GM18505 (cell line): ENCODE results near the gene SMIM5.
"Not testable (repeated sequence)": the region's sequence is repeated elsewhere in the genome, so short reads cannot be mapped to it uniquely, and the experiment has no call there.

Source experiments
- ATAC-seq: cut with Tn5 transposase; IDR thresholded peaks from one replicate; pipeline ENCODE4 v1.9.1; 2021; ENCODE audit not compliant: unreplicated experiment
- POLR2A ChIP-seq: IDR thresholded peaks from 4 replicates; pipeline ENCODE4 v1.6.1; 2011; ENCODE audit warnings: borderline replicate concordance; ENCODE audit not compliant: insufficient read depth, insufficient read length; ENCODE audit errors: extremely low read depth

SMIM5 gene

DNA sequence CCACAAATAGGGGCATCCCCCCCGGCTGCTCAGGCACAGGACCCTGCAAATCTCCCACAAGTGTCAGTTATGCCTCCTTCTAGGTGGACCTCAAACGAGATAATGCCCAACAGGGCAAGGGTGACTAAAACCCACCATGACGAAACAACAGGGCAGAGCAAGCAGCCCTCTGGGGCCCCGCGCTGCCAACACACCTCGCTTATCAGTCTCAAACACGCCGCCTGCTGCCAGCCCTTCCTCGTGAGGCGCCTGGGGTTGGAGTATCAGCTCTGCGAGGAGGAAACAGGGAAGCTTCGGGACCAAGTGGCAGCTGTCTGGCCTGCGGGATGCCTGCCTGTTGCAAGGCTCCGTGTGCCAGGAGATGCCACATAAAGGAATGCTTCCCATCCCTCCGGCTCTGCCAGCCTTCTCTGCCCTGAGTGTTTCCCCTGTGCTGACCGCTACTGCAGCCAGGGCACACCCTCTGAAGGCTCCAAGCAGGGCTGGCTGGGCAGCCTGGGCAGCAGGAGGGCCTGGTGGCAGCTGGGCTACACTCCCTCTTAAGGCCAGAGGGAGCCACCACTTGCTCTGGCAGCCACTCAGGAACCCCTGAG lies 2.5 kb downstream of the SMIM5 start:
- ATAC-seq, result no peak
- TF ChIP-seq POLR2A, result no peak

DNA sequence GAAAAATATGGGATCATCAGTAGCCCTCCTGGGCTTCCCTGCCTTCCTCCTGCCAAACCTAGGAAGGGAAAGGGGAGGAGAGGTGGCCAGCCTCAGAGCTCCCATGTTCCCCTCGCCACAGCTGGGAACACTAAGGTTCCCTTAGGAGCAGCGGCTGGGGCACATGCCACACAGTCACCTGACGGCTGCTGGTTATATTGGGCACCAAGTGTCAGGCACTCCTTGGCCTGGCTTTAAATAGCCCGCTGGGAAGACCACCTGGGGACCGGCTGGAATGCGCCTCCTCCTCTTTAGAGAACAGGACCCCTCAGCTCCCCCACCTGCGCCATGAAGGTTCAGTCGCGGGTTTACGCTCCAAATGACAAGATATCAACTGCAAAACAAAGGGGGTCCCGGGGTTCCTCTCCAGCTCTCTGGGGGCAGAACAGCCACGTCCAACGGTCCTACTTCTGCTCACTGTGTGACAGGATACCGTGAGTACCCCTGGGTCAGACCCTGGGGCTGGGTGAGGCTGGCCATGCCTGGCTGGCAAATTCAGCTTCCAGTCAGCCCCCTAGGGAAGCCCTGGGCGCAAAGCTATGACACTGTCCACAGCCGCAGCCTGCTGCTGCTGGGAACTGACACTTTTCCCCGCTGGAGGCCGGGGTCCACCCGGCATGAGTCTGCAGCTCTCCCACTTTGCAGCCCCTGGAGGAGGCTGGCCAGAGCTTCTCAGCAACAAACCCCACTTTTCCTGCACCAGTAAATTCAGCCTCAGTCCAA lies 3.3 kb downstream of the SMIM5 start:
- ATAC-seq, result no peak
- no peak for TF ChIP-seq POLR2A

DNA sequence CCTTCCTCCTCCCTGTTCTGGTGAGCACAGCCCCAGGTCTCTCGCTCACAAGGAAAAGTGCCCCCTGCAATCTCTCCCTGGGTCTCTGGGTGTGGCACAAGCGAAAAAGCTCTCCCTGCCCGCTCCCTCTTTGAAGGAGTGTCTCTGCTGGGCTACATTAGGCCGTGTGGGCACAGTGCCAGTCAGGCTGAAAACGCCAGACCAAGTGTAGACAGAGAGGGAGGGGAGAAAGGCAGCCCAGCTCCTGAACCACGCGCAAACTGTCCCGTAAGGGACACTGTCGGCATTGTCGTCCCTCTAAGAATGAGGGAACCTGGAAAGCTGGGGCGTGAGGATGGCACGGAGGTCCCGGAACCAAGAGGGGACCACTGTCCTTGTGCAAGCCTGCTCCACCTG lies 3.9 kb downstream of the SMIM5 start:
- ATAC-seq, result no peak
- no peak for TF ChIP-seq POLR2A

DNA sequence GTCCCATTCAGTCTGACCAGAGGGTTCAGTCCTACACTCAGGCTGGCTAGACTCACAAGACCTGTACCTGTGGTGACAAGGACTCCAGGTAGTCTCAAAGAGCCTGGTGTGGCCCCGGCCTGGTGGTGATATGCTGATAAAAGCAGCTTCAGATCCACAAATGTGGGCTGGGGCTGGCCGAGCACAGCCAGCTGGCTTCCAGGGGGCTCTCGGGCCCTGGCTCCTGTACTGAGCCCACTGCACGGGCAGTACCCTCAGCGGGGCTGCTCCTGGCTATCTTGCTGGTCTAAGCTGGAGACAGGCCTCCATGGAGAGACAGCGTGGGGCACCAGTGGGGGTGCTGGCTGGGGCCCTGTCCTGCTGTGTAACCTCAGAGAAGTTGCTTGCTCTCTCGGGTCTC lies 4.3 kb downstream of the SMIM5 start:
- no peak for TF ChIP-seq POLR2A

DNA sequence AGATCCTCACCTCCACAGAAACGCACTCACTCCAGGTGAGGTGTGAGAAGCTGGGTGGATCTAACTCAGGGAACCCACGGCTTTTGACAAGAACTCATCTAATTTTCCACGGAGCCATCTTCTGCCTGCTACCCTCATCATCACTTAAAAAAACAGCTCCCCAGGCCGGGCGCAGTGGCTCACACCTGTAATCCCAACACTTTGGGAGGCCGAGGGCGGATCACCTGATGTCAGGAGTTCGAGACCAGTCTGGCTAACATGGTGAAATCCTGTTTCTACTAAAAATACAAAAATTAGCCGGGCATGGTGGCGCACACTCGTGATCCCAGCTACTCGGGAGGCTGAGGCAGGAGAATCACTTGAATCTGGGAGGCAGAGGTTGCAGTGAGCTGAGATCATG lies 4.8 kb downstream of the SMIM5 start:
- ATAC-seq, result not testable (repeated sequence)

More for the DNA sequence above, 4.3 kb downstream of the SMIM5 start:
- no peak for ATAC-seq

DNA sequence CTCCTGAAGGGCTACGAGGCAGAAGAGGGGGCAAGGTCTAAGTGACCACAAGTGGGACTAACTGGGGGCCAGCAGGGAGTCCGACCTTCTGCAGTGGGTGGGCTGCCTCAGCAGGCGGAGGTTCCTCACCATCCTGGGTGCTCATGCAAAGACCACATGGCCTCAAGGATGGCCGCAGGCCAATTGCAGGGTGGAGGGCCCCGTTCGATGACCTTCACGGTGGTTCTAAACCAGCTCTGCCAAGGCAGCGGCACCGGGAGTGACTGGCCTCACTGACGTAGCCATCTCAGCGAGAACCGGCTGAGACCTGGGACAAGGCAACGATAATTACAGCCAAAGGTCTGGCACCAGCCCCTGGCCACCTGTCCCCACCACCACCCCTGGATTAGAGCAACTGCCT lies 5.7 kb downstream of the SMIM5 start:
- no peak for TF ChIP-seq POLR2A
- ATAC-seq, result no peak

DNA sequence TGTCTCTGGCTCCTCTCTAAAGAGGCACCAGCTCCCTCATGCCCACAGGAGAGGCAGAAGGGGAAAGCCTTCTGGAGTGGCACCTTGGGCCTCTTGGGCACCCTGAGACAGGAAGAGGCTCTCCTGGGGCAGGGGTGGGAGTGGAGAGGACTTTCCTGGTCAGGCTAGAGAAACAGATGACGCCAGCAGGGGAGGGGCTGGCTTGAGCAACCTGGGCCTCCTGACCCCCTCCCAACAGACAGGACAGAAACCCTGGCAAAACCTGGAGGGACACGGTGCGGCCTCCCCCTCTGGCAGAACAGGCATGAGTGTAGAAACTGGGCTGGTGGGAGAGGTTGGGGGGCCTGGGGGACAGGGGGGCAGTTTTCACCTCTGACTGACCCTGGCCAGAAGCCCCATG lies 6.1 kb downstream of the SMIM5 start:
- TF ChIP-seq POLR2A, result no peak
- ATAC-seq, result no peak

DNA sequence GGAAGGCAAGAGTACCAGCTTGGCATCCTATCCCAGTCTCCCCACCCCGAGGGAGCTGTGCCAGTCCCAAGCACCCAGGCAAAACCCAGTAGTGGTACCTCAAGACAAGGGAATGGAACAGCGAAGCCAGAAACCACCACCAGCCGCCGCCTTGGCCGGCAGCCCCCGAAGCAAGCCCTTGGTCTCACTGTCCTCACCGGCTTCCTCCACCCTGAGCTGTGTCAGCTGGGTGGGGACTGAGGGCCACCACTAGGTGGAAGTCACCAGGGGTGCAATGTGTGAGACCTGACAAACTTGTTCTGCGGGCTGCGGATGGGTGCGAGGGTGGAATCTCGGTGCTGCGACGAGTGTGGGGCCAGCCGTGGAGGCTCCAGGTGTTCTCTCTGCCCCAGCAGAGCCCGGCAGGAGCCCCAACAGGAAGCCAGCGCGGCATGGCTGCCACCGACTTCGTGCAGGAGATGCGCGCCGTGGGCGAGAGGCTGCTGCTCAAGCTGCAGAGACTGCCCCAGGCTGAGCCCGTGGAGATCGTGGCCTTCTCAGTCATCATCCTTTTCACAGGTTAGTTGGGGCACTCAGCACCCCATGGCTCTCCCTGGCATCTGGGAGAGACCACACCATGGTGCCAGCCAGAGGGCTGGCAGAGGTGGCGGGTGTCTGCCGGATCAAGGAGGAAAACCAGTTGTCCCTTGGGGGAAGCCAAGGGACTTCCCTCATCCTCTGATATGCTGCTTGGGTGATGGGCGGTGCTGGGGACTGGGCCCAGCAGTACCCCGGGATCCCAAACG lies 6.7 kb downstream of the SMIM5 start:
- ATAC-seq, result no peak
- TF ChIP-seq POLR2A, result no peak

DNA sequence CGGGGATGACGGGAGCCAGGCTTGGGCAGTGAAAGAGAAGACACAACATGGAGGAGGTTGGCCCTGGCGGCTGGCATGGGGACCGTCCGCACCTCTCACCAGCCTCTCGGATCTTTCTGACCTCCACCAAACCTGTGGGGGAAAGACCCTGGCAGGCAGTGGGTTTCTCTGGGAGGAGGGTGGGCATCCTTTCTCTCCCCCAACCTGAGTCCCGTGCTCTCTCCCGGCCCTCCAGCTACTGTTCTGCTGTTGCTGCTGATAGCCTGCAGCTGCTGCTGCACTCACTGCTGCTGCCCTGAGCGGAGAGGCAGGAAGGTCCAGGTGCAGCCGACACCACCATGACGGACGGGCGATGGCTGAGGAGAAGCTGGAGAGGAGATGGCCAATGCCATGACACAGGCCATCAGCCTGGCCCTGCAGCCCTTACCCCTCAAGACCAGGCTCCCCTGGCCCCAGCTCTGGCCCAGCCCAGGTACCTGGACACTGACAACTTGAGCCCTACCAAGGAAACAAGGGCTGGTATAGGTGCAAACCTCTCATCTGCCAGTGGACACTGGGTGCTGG lies 7.4 kb downstream of the SMIM5 start:
- TF ChIP-seq POLR2A, result no peak
- ATAC-seq, result no peak

DNA sequence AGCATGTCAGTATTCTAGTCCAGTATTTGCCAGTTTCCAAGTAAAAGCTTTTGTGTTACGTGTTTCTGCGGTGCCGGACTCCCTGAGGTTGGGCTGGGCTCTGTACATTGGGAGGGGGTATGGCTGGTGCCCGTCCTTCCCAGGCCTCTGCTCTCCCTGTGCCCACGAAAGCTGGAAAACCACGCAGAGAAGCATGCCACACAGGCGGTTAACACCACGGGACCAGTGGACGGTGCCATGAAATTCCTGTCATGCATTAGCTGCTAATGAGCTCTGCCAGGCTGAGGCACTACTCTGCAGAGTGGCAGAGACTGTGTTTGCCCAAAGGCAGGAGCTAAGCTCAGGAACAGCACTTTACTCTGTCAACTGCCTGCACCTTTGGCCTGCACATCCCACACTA lies 8.1 kb downstream of the SMIM5 start:
- ATAC-seq, result no peak
- no peak for TF ChIP-seq POLR2A

DNA sequence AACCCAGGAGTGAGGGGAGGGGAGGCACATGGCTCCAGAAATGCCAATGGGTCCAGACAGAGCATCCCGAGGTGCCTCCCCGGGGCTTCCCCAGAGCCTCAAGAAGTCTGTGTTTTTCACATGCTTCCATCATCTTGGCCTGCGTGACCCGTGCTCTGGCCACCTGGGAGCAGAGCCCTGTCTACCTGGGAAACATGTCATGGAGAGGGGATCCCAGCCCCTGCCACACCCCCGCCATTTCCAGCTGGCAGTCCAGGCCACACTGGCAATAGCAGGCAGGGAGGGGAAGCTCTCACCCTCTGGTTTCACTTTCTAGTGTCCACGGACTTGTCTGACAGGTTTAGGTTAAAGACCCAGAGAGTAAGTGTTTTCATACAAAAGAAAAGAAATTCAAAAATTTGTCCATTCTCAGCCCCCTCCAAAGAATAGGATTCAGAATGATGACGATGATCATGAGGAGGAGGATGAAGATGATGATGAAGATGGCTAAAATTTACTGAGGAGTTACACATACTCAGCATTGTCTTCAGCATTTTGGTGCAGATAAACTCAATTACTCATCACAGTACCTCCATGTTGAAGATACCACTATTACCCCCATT lies 9.0 kb downstream of the SMIM5 start:
- no peak for ATAC-seq

DNA sequence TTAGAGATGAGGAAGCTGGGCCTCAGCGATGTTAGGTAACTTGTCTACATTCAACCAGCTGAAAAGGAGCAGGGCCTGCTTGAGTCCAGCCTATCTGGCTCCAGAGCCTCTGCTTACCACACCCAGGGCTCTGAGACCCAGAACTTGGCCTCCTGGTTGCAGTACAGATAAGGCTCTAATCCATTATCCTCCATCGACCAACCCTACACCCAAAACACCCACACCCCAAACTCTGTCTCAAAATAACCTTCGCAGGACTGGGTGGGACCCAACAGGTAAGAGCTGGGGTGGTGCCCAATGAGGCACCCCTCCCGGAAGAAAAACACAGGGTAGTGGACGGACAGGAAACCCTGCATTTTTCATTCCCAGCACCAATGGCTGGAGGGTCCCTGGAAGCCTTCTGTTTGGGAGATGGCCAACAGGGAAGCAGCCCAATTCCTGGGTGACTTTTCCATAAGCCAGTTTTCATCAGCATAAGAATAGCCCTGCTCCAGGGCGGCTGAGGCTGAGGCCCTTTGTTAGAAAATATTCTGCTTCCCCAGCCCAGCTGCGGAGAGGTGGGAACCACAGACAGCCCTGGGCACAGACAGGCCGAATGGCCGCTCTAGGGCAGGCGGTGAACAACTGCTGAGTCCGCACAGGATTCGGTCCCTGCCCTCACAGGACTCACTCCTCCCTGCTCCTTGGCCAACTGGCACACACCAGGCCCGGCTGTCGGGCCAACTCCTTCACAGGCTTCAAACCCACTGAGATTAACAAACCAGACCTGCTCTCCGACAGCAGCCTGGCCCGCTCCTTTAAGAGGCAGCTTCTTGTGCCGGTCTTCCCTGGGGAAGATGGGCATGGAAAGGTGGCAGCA lies 9.8 kb downstream of the SMIM5 start:
- ATAC-seq, result no peak
- no peak for TF ChIP-seq POLR2A

More for the DNA sequence above, 9.0 kb downstream of the SMIM5 start:
- TF ChIP-seq POLR2A, result no peak
